HG02623 (cell line): Measurements from ENCODE around the gene CBX2.
"Not testable (repeated sequence)": the region's sequence is repeated elsewhere in the genome, so short reads cannot be mapped to it uniquely, and the experiment has no call there.

Experiments used
- ATAC-seq: cut with Tn5 transposase; IDR thresholded peaks from one replicate; pipeline ENCODE4 v1.9.1; 2021; ENCODE audit warnings: moderate library complexity; ENCODE audit not compliant: unreplicated experiment

CBX2 gene

DNA sequence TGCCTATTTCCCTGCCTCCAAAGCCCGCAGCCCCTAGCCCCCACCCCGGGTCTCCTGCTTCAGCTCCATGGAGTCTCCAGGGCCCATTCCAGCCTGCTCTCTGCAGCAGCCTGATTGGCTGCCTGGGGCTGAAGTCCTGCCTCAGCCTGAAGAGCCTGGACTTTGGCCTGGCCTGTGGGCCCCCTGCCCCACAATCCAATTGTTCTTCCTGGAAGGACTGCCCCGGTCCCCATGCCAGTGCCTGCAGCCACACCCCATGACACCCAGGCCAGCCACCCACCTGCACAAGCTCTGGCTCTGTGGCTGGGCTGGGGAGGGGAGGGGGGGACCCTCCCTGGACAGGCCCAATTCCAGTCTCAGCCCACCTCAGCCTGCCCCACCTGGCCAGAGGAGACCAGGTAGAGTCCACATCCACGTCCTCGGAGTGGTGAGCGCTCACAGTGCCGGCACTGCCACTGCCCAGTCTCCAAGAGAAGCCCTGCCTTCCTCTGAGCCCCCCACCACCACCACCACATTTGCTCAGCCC, 34.9 kb upstream of the CBX2 start:
- no peak for ATAC-seq

DNA sequence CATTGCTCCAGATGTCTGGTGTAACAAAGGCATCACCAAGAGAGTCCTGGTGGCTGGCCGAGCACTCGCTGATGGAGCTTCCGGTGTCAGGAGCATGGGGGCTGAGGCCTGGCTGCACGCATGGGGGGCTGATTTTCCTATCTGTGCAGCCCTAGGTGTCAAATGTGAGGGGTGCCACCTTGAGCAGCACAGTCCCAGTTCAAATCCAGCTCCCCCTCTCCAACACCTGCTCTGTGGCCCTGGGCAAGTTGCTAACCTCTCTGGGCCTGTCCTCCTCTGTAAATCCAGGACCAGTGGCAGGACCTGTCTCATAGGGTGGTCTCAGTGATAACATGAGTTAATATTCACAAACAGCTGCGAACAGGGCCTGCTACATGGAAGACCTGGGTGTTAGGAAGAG, 34.3 kb upstream of the CBX2 start:
- no peak for ATAC-seq

DNA sequence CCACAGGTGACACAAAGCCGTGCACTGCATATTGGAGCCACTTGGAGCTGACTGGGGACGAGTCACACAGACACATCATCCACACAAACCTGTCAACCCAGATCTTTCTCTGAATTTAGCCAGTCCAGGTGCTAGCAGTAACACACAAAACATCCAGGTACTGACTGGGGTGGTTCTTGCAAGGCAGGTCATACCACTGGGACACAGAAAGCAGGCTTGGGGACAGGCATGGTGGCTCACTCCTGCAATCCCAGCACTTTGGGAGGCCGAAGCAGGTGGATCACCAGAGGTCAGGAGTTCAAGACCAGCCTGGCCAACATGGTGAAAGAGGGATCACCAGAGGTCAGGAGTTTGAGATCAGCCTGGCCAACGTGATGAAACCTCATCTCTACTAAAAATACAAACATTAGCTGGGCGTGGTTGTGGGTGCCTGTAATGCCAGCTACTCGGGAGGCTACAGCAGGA, 32.3 kb upstream of the CBX2 start:
- ATAC-seq = no peak

DNA sequence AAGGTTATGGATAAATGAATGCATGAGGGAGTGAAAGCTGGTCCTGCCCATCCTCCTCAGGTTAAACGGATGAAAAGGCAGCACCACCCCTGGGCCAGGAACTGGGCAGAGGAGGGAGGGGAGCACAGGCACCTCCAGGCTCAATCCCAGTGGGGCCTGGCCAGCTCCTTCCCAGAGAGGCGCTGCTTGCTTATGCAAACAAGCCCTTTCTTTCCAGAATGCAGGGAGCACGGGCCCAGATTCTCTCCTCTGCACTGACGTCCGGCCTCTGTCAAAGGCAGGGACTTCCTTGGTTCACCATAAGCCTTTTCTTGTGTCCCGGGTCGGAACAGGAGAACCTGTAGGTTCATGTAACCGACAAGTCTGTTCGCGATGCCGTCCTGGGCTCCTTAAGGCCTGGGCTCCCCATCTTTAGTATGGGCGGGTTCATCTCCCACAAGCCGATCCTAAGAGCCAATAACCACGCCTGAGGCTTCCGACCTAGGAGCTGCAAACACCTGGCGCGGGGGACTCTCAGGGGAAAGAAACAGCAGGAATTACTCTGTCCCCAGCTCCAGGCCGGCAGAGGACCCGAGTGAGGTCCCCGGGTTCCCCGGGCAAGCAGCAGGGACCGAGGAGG, 30.9 kb upstream of the CBX2 start:
- no peak for ATAC-seq

DNA sequence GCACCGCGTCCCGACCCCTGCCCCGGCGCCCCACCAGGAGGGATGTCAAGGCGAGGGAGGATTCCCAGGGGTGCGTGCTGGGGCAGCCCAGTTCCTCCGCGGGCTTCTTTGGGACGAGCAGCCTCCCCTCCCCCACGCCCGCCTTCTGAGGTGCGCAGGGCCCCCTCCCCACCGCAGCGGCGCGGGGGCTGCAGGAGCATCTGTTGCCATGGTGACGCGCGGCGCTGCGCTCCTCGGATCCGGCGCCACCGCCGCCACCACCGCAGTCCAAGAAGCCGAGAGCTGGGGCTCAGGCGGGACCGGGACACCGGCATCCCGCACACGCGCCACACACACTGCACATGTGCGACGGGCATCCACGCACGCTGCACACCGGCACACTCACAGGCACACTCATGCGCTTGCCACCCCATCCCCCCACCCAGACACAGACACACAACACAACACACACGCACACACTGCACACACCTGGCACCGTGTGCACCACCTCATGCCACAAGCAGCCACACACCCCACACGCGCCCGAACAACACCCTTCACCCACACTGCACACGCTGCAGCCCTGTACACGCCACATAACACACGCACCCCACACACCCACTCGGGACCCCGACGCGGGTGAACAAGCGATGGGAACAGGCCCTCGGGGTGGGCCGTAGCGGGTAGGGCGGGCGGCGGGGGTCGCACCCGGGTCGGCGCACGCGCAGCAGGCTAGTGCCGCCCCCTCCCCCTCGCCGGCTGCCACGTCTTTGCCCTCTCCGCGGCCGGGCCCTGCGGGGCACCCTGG, 30.2 kb upstream of the CBX2 start:
- ATAC-seq = no peak

DNA sequence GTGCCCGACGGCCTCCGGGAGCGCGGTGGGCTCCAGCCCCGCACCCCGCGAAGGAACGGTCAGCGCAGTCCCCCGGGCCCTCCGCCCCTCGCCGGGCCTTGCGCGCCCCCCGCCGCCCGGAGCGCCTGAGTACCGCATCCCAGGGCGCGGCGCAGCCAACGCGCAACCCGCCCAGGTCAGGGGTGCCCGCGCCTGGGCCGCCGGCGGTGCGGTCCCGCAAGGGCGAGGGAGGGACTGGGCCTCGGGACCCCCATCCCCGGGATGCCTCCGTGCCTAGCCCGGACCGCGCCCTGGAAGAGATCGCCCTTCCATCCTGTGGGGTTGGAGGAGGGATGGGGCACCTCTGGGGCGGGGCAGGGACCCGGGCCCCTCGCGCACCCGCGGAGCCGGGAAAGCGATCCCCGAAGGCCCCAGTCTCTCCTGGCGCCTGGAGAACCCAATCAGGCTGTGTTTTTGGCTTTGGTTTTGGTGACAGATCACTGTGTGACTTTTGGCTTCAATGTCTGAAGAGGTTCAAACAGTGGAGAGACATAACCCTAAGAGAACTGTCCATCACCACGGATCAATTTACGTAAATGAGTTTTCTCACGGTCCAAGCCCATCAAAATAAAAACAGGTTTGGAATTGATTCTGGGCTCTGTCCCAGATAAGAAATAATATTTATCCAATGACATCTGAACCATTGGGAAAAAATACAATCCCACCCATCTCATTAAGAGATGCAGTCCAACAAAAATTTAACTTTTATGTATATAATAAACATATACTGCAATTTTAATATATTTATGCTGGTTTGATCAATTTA, 29.5 kb upstream of the CBX2 start:
- no peak for ATAC-seq

DNA sequence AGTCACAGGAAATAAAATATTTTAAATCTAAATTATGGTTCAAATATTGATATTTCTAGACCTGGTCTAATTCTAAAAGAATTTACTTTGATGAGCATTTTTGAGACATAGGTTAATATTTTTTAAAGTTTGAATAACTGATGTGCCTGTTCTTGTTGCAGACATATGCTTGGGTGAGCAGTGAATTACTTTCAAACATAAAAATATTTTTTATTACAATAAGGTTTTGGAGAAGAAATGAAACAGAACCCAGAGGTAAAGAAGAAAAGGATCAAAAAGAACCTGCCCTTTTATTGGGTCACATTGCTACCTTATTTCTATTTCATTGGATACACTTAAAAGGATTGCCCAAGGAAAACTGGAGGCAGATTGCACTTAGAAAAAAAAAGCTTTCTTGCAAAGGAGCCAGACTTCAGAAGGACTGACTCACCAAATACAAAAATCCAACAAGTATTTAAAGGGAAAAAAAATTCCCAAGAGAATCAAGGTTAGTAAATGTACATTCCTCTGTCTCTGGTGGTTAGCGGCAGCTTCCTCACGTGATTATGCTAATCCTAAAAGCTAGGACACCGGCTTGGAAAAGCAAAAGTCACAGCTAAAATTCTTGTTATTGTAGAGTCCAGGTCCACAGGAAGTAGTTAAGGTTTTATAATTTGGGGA, 28.7 kb upstream of the CBX2 start:
- ATAC-seq = no peak

DNA sequence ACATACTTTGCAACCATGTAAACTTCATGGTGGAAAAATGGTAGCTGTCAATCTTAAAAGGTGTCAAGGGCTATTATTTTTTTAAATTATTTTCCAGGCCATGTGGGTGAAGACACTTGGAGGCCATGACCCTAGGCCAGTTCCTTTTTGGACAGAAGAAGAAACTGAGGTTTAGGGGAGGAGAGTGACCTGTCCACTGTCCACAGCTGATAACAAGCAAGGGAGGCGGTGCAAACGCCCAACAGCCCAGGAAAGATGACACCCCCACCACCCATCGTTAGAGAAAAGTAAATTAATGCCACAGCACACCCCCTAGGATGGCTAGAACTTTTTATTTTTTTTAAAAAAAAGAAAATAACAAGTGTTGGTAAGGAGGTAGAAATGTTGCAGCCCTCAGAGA, 28.0 kb upstream of the CBX2 start:
- ATAC-seq = no peak

DNA sequence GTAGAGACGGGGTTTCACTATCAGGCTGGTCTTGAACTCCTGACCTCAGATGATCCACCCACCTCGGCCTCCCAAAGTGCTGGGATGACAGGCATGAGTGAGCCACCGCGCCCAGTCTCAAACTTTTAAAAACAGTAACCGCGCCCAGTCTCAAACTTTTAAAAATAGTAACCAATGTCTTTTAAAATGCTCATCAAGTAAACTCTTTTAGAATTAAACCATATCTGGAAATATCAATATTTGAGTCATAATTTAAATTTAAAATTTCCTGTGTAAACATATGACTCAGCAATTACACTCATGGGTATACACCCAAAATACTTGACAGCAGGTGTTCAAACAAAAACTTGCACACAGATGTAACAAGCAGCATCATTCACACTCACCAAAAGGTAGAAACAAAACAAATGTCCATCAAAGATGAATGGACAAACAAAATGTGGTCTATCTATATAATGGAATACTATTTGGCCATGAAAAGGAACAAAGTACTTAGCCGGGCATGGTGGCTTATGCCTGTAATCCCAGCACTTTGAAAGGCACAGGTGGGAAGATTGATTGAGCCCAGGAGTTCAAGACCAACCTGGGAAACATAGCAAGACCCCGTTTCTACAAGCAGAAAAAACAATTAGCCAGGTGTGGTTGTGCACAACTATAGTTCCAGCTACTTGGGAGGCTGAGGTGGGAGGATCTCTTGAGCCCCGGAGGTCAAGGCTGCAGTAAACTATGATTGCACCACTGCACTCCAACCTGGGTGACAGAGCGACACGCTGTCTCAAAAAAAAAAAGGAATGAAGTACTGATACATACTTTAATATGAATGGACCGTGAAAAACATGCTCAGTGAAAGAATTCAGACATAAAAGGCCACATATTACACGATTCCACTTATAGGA, 27.1 kb upstream of the CBX2 start:
- ATAC-seq = no peak

DNA sequence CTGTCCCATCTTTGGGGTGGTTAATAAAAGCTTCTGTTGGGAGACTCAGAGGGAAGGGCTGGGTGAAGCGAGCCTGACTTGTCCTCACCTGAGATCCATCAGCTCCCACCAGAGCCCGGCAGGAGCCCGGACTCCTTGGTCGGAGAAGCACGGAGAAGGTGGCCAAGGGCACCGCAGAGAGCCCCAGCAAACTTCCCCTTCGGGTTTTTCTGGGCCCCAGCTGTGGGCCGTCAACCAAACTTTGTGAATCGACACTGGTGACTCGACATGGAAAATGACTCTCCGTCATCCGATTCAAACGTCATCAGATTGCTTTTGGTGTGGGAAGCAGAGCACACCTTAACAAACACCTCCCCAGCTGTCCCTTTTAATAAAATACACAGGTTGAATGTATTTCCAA, 25.8 kb upstream of the CBX2 start:
- ATAC-seq = no peak

DNA sequence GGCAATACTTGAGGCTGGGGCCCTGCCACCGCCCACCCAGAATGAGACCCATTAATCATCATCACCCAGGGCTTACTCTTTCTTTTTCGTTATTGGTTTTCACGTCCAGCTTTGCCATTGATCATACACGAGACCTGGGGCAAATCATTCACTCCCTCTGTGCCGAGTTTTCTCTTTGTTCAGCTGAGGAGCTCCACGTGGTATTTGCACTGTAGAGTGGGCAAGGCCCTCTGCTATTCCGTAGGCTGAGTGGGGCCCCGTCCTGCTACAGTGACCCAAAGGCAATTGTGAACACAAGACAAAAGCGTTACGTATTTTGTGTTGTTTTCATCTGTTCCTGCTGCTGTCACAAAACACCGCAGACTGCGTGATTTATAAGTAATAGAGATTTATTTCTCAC, 23.6 kb upstream of the CBX2 start:
- ATAC-seq = no peak

DNA sequence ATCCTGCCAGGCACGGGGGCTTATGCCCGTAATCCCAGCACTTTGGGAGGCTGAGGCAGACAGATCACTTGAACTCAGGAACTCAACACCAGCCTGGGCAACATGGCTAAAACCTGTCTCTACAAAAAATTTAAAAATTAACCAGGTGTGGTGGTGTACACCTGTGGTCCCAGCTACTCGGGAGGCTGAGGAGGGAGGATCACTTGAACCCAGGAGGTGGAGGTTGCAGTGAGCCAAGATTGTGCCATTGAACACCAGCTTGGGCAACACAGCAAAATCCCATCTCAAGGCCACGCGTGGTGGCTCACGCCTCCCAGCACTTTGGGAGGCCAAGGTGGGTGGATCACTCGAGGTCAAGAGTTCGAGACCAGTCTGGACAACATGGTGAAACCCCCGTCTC, 23.0 kb upstream of the CBX2 start:
- not testable (repeated sequence) for ATAC-seq

DNA sequence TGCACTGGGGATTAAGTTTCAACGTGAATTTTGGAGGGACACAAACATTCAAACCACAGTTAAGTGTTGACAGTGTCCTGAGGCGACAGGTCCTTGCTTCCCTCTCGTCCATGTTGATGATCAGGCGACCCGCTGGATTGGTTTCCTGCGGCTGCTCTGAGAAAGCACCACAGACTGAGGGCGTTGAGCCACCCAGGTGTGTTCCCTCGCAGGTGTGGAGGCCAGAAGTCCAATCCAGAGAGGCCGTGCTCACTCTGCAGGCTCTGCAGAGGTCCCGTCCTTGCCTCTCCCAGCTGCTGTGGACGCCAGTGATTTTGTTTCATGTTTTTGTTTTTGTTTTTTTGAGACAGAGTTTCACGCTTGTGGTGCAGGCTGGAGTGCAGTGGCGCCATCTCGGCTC, 22.4 kb upstream of the CBX2 start:
- no peak for ATAC-seq

DNA sequence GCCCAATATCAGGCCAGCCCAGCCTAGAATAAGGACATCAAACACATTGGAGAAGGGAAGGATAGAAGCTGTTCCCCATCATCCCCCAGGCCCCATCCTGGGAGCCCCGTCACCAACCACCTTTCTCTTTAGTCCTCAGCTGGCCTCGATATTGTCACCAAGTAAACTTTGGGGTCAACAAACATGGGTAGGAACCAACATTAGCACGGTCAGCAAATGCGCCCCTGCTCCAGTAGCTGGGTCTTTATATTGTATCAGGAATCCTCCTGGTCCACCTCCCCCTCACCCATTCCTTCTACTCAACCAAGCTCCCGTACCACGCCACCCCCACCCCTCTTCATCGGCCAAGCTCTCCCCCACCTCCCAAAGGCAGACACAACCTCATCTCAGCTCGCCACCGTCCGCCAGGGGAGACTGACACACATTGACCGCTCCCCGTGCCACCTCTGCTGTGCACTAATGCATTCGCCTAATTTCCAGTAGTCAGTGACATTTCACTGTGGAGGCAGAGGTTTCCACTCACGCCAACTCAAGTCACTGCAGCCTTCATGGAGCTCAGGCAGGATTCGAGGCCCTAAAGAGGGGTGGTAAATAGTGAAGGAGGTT, 20.7 kb upstream of the CBX2 start:
- ATAC-seq = no peak

DNA sequence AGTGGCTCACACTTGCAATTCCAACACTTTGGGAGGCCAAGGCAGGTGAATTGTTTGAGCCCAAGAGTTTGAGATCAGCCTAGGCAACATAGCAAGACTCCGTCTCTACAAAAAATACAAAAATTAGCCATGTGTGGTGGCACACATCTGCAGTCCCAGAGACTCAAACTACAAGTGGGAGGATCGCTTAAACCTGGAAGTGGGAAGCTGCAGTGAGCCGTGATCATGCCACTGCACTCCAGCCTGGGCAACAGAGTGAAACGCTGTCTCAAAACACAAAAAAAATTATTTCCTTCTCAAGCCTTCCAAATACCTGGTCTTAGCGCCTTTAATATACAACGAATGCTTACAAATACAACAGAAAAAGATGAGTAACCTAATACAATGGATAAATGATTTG, 19.7 kb upstream of the CBX2 start:
- ATAC-seq = no peak

DNA sequence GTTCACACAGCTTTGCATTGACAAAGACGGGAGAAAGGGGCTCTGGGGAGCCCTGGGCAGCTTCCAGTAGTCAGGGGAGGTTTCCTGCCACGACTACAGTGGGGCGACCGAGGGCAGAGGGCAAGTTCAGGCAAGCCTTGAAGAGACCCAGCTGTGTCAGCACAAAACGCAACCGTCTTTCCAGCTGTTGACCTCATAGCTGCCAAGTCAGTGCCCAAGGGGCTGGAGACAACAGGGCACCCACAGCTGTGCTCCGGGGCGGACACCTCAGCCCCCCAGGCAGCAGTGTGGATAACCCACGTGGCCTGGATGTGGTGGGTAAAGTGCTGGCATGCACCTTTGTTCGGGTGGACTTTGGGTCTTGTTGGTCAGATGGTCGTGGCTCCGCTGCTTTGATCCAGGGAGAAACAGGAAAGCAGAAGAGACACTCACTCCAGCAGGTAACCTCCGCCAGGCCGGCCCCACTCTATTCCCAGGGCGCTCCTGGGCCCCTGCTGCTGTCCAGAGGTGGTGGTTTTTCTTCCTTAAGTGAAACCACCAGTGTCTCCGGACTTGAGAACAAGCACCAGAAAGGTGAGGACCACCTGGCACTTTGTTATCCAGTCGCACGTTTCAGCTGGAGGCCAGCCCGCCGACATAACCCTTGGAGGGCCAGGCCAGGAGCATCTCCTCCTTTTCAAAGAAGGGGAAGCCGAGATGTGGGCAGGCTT, 17.6 kb upstream of the CBX2 start:
- ATAC-seq = no peak

DNA sequence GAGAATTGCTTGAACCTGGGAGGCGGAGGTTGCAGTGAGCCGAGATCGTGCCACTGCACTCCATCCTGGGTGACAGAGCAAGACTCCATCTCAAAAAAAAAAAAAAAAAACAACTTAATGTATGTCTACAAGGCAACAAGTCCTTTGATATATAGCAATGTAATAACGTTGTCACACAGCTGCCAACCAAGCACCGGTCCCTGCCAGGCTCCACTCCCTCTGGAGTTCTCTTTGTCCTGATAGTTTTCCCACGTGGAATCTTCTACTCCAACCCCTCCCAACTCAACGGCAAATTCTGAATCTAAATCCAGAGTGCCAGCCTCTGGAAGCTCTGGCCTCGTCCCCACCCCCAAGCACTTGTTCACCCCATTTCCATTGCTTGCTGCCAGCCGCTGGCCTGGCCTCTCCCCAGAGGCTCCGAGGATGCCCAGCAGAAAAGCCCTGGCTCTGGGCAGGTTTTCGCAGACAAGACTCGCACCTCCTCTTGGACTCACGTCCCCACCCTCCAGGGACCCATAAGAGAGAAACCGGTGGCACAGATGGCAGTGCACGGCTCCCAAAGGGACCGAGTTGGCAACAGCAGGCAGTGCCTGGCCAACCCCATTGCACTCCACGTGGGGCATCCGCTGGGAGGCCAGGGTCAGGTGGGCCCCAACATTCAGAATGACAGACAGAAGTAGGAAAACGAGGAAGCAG, 15.9 kb upstream of the CBX2 start:
- ATAC-seq = no peak

DNA sequence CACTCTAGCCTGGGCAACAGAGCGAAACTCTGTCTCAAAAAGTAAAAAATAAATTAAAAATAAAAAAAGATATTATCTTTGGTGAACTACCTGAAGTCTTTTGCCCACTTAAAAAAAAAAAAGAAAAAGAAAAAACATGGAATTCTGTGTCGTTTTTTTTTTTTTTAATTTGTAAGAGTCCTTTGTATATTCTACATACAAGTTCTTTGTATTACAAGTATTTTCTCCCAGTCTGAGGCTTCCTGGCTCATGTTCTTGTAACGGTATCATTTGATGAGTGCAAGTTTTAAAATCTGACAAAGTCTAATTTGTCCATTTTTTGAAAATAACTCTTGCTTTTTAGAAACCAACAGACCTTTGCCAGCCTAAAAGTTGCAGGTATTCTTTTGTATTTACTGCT, 12.2 kb upstream of the CBX2 start:
- ATAC-seq = no peak
